ENCODE measurements around the gene STRA6.

DNA sequence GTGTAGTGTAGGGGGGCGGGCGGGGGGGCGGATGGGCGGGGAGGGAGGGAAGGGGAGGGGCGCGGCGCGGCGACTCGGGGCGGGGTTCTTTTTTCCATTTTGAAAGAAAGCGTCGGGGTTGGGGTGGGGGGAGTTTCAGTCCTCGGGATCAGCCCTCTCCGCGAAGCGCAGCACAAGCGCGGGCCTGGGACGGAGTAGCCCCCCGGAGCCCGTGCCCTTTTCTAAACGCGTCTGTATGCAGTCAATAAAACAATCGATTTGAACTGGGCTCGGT lies 66.1 kb downstream of the STRA6 start:
- TF ChIP-seq, protein P1, sequence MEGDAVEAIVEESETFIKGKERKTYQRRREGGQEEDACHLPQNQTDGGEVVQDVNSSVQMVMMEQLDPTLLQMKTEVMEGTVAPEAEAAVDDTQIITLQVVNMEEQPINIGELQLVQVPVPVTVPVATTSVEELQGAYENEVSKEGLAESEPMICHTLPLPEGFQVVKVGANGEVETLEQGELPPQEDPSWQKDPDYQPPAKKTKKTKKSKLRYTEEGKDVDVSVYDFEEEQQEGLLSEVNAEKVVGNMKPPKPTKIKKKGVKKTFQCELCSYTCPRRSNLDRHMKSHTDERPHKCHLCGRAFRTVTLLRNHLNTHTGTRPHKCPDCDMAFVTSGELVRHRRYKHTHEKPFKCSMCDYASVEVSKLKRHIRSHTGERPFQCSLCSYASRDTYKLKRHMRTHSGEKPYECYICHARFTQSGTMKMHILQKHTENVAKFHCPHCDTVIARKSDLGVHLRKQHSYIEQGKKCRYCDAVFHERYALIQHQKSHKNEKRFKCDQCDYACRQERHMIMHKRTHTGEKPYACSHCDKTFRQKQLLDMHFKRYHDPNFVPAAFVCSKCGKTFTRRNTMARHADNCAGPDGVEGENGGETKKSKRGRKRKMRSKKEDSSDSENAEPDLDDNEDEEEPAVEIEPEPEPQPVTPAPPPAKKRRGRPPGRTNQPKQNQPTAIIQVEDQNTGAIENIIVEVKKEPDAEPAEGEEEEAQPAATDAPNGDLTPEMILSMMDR (IDR thresholded peaks at IDR 0.05): no peak
- TF ChIP-seq EP300 (IDR thresholded peaks at IDR 0.05): no peak
- TF ChIP-seq POLR2A (IDR thresholded peaks at IDR 0.05): no peak
